ENCODE results near the gene DHODH.
"Not testable (repeated sequence)": the region's sequence is repeated elsewhere in the genome, so short reads cannot be mapped to it uniquely, and the experiment has no call there.

Gene DHODH

DNA sequence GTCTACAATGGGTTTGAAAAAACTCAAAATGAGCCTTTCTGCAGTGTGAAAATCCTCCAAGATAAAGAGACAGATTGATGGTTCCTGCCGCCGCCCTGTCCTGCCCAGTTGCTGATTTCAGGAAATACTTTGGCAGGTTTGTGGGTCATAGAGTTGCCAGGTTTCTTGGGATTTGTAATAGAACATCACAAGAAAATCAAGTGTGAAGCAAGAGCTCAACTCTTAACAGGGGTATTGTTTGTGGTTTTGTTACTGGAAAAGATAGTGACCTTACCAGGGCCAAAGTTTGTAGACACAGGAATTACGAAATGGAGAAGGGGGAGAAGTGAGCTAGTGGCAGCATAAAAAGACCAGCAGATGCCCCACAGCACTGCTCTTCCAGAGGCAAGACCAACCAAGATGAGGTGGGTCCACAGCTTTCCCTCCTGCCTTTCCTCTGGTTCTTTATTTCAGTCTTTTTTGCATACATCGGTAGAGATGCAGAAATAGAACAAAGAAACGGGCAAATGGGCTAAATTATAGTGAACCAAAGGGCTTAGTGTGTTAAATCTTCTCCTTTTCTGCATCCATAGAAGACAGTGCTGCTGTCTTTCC lies 45.8 kb downstream of the DHODH start, which contains the start of gene HP:
HP (plus strand) TSS at position 252 of the 594 bp plus-strand sequence; CDS start at position 400, 148 bp downstream.
- not testable (repeated sequence) for DNase-seq (ENCODE audit: low read depth)

DNA sequence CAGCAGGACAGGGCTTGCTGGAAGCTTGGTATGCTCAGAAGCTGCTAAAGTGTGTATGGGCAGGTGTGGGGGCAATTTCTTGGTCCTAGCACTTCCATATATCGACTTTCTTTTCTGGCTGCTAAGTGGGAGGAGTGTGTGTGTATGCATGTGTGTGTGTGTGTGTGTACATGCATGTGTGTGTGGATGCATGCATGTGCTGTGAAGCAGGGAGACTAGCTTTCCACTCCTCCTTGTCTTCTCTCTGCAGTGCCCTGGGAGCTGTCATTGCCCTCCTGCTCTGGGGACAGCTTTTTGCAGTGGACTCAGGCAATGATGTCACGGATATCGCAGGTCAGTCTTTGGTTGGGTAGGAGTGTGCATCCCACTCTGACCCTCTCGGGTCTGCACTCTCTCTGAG lies 47.4 kb downstream of the DHODH start:
- DNase-seq (ENCODE audit: low read depth), result no peak

DNA sequence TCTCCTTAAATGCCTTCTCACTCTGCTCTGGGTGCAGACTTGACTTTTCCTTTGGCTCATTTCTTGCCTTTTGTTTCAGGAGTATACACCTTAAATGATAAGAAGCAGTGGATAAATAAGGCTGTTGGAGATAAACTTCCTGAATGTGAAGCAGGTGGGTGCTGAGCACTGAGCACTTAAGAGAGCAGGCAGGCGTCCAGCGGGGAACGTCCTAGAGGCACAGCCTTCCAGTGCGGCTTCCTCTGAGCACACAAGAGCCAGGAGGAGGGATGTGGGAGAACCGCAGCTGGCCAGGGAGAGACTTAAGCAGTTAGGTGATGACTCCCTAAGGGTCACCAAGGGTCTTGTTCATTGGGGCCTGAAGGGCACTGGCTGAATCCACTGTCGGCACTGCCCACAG lies 48.8 kb downstream of the DHODH start:
- not testable (repeated sequence) for DNase-seq (ENCODE audit: low read depth)

DNA sequence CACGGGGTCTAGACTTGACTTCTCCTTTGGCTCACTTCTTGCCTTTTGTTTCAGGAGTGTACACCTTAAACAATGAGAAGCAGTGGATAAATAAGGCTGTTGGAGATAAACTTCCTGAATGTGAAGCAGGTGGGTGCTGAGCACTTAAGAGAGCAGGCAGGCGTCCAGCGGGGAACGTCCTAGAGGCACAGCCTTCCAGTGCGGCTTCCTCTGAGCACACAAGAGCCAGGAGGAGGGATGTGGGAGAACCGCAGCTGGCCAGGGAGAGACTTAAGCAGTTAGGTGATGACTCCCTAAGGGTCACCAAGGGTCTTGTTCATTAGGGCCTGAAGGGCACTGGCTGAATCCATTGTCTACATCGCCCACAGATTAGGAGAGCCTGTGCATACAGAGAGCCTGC lies 50.5 kb downstream of the DHODH start:
- DNase-seq (ENCODE audit: low read depth), result not testable (repeated sequence)

DNA sequence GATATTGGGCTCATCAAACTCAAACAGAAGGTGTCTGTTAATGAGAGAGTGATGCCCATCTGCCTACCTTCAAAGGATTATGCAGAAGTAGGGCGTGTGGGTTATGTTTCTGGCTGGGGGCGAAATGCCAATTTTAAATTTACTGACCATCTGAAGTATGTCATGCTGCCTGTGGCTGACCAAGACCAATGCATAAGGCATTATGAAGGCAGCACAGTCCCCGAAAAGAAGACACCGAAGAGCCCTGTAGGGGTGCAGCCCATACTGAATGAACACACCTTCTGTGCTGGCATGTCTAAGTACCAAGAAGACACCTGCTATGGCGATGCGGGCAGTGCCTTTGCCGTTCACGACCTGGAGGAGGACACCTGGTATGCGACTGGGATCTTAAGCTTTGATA lies 51.9 kb downstream of the DHODH start:
- no peak for DNase-seq (ENCODE audit: low read depth)

DNA sequence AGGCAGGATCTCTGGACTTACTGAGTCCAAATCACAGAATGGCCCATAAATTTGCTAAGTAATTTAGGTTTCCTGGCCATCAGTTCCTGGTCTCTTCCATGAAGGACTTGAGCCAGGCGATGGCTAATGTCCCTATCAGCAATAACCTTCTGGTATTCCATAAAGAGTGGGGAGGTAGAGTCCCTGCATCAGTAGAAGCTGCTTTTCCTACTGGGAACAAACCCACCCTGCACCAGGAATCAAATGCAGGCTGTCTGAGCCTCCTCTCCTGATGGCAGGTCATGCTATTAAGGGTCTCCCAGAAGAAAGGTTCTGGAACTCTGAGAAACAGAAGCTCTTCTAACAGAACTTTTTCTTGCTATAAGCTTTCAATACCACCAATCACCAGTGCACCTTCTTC lies 53.0 kb downstream of the DHODH start:
- no peak for DNase-seq (ENCODE audit: low read depth)

DNA sequence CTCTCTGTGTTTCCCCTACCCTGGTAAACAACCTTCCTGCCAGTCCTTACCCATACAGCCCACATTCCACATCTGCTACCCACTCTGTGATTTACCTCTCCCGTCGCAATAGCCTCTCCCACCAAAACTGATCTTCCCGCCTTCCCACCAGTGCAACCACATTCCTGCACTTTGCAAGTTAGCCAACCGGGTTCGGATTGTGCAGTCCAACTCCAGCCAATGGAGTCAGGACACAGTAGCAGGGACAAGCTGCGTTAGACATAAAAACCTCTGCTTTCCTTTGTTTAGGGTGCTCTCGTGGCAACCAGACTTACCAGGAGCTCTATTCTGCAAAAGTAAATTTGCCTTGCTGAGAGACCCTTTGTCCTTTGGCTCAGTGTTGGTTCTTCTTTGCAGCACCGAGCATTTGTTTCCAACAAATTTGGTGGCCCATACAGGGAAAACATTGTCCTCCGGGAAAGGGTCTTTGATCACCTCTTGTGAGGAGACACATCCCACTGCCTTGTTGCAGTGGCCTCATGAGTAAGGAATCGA lies 55.9 kb downstream of the DHODH start:
- no peak for DNase-seq (ENCODE audit: low read depth)

DNA sequence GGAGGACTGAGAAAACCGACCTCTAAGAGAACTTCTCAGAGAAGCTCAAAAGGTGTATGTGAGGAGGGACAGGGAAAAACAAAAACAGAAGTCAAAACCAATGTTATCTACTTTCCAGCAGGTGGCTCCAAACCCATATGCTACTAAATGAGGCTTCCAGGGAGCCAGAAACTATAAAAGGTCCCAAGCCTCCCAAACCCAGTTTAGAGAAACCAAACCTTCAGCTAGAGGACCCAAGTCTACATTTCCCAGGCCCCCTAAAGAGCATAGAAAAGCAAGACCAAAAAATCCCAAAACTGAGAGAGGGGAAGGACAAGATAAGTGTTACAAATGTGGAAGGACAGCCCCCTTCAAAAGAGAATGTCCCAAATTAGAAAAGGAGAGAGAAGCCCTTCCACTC lies 58.2 kb downstream of the DHODH start:
- DNase-seq (ENCODE audit: low read depth), result no peak

DNA sequence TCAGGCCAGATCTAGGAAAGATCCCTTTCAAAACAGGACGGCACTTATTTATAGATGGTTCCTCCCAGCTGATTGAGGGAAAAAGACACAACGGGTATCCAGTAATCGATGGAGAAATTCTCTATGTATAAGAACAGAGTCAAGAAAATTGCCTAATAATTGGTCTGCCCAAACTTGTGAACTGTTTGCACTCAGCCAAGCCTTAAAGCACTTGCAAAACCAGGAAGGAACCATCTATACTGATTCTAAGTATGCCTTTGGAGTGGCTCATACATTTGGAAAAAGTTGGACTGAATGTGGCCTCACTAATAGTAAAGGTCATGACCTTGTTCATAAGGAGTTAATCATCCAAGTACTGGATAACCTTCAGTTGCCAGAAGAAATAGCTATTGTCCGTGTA lies 60.4 kb downstream of the DHODH start:
- no peak for DNase-seq (ENCODE audit: low read depth)

DNA sequence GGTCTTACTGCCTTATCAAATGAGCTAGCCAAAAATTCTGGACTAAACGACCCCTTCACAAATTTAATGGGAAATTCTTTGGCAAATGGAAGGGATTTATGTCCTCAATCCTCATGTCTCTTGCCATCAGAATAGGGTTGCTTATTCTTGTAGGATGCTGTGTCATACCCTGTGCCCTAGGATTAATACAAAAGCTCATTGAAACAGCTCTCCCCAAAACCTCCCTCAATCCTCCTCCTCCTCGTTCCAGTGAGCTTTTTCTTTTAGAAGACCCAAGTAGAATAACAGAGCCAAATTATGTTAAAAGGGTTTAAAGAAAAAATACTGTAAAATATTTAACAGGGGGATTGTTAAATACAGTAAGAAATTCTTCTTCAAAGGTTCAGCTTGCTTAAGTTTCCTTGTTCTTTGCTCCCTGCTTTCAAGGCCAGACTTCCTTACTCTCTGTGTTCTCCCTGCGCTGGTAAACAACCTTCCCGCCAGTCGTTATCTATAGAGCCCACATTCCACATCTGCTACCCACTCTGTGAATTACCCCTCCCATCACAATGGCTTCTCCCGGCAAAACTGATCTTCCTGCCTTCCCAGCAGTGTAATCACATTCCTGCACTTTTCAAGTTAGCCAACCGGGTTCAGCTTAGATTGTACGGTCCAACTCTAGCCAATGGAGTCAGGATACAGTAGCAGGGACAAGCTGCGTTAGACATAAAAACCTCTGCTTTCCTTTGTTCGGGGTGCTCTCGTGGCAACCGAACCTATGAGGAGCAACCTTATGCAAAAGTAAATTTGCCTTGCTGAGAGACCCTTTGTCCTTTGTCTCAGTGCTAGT lies 64.2 kb downstream of the DHODH start:
- DNase-seq (ENCODE audit: low read depth), result no peak

DNA sequence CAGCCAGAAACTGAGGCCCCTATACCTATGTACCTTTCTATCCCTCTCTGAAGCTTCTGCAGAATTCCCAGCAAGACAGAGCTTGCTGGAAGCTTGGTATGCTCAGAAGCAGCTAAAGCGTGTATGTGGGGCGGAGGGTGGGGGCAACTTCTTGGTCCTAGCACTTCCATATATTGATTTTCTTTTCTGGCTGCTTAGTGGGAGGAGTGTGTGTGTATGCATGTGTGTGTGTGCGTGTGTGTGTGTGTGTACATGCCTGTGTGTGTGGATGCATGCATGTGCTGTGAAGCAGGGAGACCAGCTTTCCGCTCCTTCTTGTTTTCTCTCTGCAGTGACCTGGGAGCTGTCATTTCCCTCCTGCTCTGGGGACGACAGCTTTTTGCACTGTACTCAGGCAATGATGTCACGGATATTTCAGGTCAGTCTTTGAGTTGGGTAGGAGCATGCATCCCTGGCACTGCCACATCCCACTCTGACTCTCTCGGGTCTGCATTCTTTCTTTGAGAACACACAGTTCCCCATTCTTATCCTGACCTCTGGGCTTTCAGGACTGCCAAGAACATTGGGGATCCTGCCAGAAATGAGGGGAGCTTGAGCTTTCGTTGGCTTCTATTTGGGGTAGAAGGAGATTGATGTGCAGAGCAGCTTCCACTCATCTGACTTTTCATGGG lies 65.2 kb downstream of the DHODH start:
- DNase-seq (ENCODE audit: low read depth), result no peak

DNA sequence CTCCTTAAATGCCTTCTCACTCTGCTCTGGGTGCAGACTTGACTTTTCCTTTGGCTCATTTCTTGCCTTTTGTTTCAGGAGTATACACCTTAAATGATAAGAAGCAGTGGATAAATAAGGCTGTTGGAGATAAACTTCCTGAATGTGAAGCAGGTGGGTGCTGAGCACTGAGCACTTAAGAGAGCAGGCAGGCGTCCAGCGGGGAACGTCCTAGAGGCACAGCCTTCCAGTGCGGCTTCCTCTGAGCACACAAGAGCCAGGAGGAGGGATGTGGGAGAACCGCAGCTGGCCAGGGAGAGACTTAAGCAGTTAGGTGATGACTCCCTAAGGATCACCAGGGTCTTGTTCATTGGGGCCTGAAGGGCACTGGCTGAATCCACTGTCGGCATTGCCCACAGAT lies 66.5 kb downstream of the DHODH start:
- not testable (repeated sequence) for DNase-seq (ENCODE audit: low read depth)
